ENCODE results near the gene FARS2. TPM values are rescaled to one million over a fixed set of nuclear protein-coding genes. Genes with fewer than 3 reads are reported as not detected.

FARS2 gene
- polyA plus RNA-seq, 1 of the 3 experiments (the other 2 are of a cell fraction) = 12.5 TPM

DNA sequence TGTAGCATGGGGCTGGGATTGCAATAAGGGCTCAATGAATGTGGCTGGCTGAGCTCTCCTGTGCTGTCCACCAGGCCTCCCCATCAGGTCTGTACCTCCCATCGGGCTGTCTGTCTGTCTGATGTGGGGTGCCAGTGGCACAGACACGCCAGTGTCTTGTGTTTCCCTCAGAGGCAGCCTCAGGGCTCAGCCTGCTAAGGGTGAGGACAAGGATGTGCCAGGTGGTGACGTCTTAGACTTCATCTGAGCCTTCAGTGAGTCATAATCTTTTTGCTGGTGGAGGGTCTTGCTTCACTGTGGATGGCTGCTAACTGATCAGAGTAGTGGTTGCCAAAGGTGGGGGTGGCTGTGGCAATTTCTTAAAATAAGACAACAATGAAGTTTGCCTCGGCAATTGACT, 550.7 kb downstream of the FARS2 start (continued):
- no peak for TF ChIP-seq CHD2 (IDR thresholded peaks at IDR 0.05; ENCODE audit: low read length, partially characterized antibody)
- TF ChIP-seq RAD21 (IDR thresholded peaks at IDR 0.05; ENCODE audit: low read length) = no peak
- TF ChIP-seq FOXM1 (IDR thresholded peaks at IDR 0.05; ENCODE audit: low read depth) = no peak
- TF ChIP-seq, protein P1, sequence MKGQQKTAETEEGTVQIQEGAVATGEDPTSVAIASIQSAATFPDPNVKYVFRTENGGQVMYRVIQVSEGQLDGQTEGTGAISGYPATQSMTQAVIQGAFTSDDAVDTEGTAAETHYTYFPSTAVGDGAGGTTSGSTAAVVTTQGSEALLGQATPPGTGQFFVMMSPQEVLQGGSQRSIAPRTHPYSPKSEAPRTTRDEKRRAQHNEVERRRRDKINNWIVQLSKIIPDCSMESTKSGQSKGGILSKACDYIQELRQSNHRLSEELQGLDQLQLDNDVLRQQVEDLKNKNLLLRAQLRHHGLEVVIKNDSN (IDR thresholded peaks at IDR 0.05; ENCODE audit: borderline replicate concordance, low read depth) = no peak
- TF ChIP-seq RCOR1 (IDR thresholded peaks at IDR 0.05; ENCODE audit: low read length) = no peak

DNA sequence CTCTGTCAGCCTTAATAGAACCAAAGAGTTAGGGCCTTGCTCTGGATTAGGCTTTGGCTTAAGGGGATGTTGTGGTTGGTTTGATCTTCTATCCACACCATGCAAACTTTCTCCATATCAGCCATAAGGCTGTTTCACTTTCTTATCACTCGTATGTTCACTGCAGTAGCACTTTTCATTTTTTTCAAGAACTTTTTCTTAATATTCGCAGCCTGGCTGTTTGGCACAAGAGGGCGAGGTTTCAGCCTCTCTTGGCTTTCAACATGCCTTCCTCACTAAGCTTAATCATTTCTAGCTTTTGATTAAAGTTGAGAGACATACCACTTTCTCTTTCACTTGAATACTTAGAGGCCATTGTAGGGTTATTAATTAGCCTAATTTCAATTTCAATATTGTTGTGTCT, 552.3 kb downstream of the FARS2 start:
- H2AFZ ChIP-seq (ENCODE audit: low read depth) = no peak overlapping the region
- H3K4me3 ChIP-seq (ENCODE audit: low read depth in 2 of 2, low read length in 1 of 2) = no peak overlapping the region
- WGBS (ENCODE audit: low lambda C conversion rate) = 24% methylated on average over 3 of the region's 3 CpGs
- ChIA-PET POLR2A (no interaction called here), CTCF (no interaction called here)
- H3K4me1 ChIP-seq (ENCODE audit: control insufficient read depth in 1 of 2, insufficient read depth in 2 of 2, low read depth in 1 of 2, low read length in 1 of 2) = no peaks in the 10 kb centered on the region
- H3K4me2 ChIP-seq = no peak overlapping the region
- no peak overlapping the region for H3K9ac ChIP-seq
- H4K20me1 ChIP-seq (ENCODE audit: insufficient read depth) = no peaks in the 10 kb centered on the region
- H3K36me3 ChIP-seq (replicated peaks in 1 of 2; ENCODE audit: control insufficient read depth in 1 of 2, insufficient read depth in 2 of 2, low read length in 1 of 2) = no peaks in the 10 kb centered on the region
- no peaks in the 10 kb centered on the region for H3F3A ChIP-seq (replicated peaks; ENCODE audit: insufficient read depth)
- no peak for DNase-seq
- H3K9me3 ChIP-seq = no peaks in the 10 kb centered on the region
- no peaks in the 10 kb centered on the region for H3K79me2 ChIP-seq (ENCODE audit: insufficient read depth)
- TF ChIP-seq EZH2phosphoT487 (IDR thresholded peaks at IDR 0.05; ENCODE audit: borderline replicate concordance, low read depth) (no peak), TEAD4 (IDR thresholded peaks at IDR 0.05; ENCODE audit: borderline replicate concordance, insufficient read depth) (no peak), RCOR1 (IDR thresholded peaks at IDR 0.05; ENCODE audit: low read length) (no peak), FOXM1 (IDR thresholded peaks at IDR 0.05; ENCODE audit: low read depth) (no peak), FOSL2 (IDR thresholded peaks at IDR 0.05; ENCODE audit: borderline replicate concordance, low read depth) (no peak), RXRA (IDR thresholded peaks at IDR 0.05; ENCODE audit: borderline replicate concordance, low read depth) (no peak), POLR2AphosphoS5 (IDR thresholded peaks at IDR 0.05; ENCODE audit: low read depth, low read length) (no peak), MXI1 (IDR thresholded peaks at IDR 0.05; ENCODE audit: low read depth, low read length) (no peak), EP300 (IDR thresholded peaks at IDR 0.05; ENCODE audit: borderline replicate concordance in 1 of 2, low read depth in 1 of 2, low read length in 1 of 2) (no peak), GATA2 (CRISPR knock-in tag; IDR thresholded peaks at IDR 0.05) (no peak), FOXJ3 (CRISPR knock-in tag; IDR thresholded peaks at IDR 0.05) (no peak)
- TF ChIP-seq, protein P2, sequence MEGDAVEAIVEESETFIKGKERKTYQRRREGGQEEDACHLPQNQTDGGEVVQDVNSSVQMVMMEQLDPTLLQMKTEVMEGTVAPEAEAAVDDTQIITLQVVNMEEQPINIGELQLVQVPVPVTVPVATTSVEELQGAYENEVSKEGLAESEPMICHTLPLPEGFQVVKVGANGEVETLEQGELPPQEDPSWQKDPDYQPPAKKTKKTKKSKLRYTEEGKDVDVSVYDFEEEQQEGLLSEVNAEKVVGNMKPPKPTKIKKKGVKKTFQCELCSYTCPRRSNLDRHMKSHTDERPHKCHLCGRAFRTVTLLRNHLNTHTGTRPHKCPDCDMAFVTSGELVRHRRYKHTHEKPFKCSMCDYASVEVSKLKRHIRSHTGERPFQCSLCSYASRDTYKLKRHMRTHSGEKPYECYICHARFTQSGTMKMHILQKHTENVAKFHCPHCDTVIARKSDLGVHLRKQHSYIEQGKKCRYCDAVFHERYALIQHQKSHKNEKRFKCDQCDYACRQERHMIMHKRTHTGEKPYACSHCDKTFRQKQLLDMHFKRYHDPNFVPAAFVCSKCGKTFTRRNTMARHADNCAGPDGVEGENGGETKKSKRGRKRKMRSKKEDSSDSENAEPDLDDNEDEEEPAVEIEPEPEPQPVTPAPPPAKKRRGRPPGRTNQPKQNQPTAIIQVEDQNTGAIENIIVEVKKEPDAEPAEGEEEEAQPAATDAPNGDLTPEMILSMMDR (IDR thresholded peaks at IDR 0.05) = no peak
- TF ChIP-seq, protein P3, sequence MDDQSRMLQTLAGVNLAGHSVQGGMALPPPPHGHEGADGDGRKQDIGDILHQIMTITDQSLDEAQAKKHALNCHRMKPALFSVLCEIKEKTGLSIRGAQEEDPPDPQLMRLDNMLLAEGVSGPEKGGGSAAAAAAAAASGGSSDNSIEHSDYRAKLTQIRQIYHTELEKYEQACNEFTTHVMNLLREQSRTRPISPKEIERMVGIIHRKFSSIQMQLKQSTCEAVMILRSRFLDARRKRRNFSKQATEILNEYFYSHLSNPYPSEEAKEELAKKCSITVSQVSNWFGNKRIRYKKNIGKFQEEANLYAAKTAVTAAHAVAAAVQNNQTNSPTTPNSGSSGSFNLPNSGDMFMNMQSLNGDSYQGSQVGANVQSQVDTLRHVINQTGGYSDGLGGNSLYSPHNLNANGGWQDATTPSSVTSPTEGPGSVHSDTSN (IDR thresholded peaks at IDR 0.05) = no peak
- no peak overlapping the region for H3K27ac ChIP-seq (ENCODE audit: low read depth in 2 of 2, low read length in 1 of 2)
- H3K27me3 ChIP-seq (ENCODE audit: insufficient read depth) = no peaks in the 10 kb centered on the region
- no peaks in the 10 kb centered on the region for H3K9me2 ChIP-seq
